HFFc6 (cell line): Measurements from ENCODE around the gene PLEKHH1. TPM values are rescaled to one million over a fixed set of nuclear protein-coding genes. Genes with fewer than 3 reads are reported as not detected.
A peak's percentile ranks its signal among the peaks of the same experiment; 100 is the strongest.

Source experiments
- DNase-seq: peaks from one replicate; pipeline ENCODE4 v3.0.0-alpha.2; 2018
- H3K27ac Mint-ChIP-seq: 2 replicates; pipeline ENCODE4 v1.8.0; 2020; ENCODE audit warnings: mild to moderate bottlenecking, mixed read lengths
- H3K27me3 Mint-ChIP-seq: 2 replicates; pipeline ENCODE4 v1.8.0; 2021; ENCODE audit warnings: mild to moderate bottlenecking, moderate library complexity, mixed read lengths; ENCODE audit not compliant: insufficient read depth
- H3K36me3 Mint-ChIP-seq: 2 replicates; pipeline ENCODE4 v1.8.0; 2021; ENCODE audit warnings: low read depth, mixed read lengths
- H3K4me1 Mint-ChIP-seq: 2 replicates; pipeline ENCODE4 v1.8.0; 2020; ENCODE audit warnings: low read depth, mixed read lengths
- H3K4me3 Mint-ChIP-seq: 2 replicates; pipeline ENCODE4 v1.8.0; 2020; ENCODE audit warnings: mild to moderate bottlenecking, moderate library complexity, mixed read lengths
- H3K9me3 Mint-ChIP-seq: 2 replicates; pipeline ENCODE4 v1.8.0; 2020; ENCODE audit warnings: mild to moderate bottlenecking, mixed read lengths
- CTCF ChIP-seq: fragments of 200-600 bp; sonication (generic); IDR thresholded peaks from 2 replicates; pipeline ENCODE4 v1.5.0; 2021; ENCODE audit warnings: antibody characterized with exemption, mild to moderate bottlenecking
- total RNA-seq, 6 experiments: library from RNA; stranded (reverse); fragmentation: NEBNext Ultra II Directional; extraction: Animal tissue kit (Norgen Biotek cat#: 25700); gene quantifications; 2 replicates in 1 of 6; 3 replicates in 5 of 6; pipeline ENCODE4 v1.2.3, GENCODE V29; 2021

The PLEKHH1 gene
- total RNA-seq, 6 experiments from 2014 or later: 0.10 to 0.28 (median 0.19) TPM

GRCh38 chr14:67515386-67516079 is 17.6 kb upstream of the PLEKHH1 start:
- Mint-ChIP-seq H3K27ac (no peak overlapping the region), H3K27me3 (peaks cover 35% of the 10 kb centered on the region), H3K4me3 (peak overlapping the region; percentile 31; the same call in 1 of the 2 replicates), H3K4me1 (peaks cover 9% of the 10 kb centered on the region), H3K36me3 (no peaks in the 10 kb centered on the region), H3K9me3 (no peaks in the 10 kb centered on the region)
- TF ChIP-seq CTCF: no peak
- no peak for DNase-seq

- H3K9me3 Mint-ChIP-seq: no peaks in the 10 kb centered on the region
- no peaks in the 10 kb centered on the region for H3K4me1 Mint-ChIP-seq
- DNase-seq: no peak
- H3K27ac Mint-ChIP-seq: no peak overlapping the region
- peak overlapping the region; percentile 40 for H3K4me3 Mint-ChIP-seq
- TF ChIP-seq CTCF: no peak
- H3K27me3 Mint-ChIP-seq: peaks cover 39% of the 10 kb centered on the region
- H3K36me3 Mint-ChIP-seq: no peaks in the 10 kb centered on the region
Measured at GRCh38 chr14:67516676-67517075, 16.4 kb upstream of the PLEKHH1 start.

GRCh38 chr14:67517083-67517482 is 16.0 kb upstream of the PLEKHH1 start:
- no peaks in the 10 kb centered on the region for H3K36me3 Mint-ChIP-seq
- H3K4me1 Mint-ChIP-seq: no peaks in the 10 kb centered on the region
- TF ChIP-seq CTCF: no peak
- DNase-seq: no peak
- H3K27ac Mint-ChIP-seq: no peak overlapping the region
- no peak overlapping the region for H3K4me3 Mint-ChIP-seq
- peaks cover 43% of the 10 kb centered on the region for H3K27me3 Mint-ChIP-seq
- H3K9me3 Mint-ChIP-seq: no peaks in the 10 kb centered on the region

GRCh38 chr14:67519406-67519805 is 13.7 kb upstream of the PLEKHH1 start:
- no peak for TF ChIP-seq CTCF
- H3K27me3 Mint-ChIP-seq: peaks cover 53% of the 10 kb centered on the region
- no peaks in the 10 kb centered on the region for H3K9me3 Mint-ChIP-seq
- H3K4me1 Mint-ChIP-seq: no peaks in the 10 kb centered on the region
- no peak for DNase-seq
- no peaks in the 10 kb centered on the region for H3K36me3 Mint-ChIP-seq
- no peak overlapping the region for H3K4me3 Mint-ChIP-seq
- no peak overlapping the region for H3K27ac Mint-ChIP-seq

GRCh38 chr14:67520482-67520881 is 12.6 kb upstream of the PLEKHH1 start:
- Mint-ChIP-seq H3K4me1 (no peaks in the 10 kb centered on the region), H3K27ac (no peak overlapping the region), H3K9me3 (no peaks in the 10 kb centered on the region), H3K27me3 (peaks cover 58% of the 10 kb centered on the region), H3K4me3 (no peak overlapping the region), H3K36me3 (no peaks in the 10 kb centered on the region)
- no peak for TF ChIP-seq CTCF
- DNase-seq: no peak
